HG03439 (cell line): ENCODE results near the gene TAAR5.
"Not testable (repeated sequence)": the region's sequence is repeated elsewhere in the genome, so short reads cannot be mapped to it uniquely, and the experiment has no call there.

Source experiments
- ATAC-seq: cut with Tn5 transposase; IDR thresholded peaks from one replicate; pipeline ENCODE4 v1.9.1; 2021; ENCODE audit warnings: mild to moderate bottlenecking, moderate library complexity; ENCODE audit not compliant: unreplicated experiment

TAAR5 gene, protein sequence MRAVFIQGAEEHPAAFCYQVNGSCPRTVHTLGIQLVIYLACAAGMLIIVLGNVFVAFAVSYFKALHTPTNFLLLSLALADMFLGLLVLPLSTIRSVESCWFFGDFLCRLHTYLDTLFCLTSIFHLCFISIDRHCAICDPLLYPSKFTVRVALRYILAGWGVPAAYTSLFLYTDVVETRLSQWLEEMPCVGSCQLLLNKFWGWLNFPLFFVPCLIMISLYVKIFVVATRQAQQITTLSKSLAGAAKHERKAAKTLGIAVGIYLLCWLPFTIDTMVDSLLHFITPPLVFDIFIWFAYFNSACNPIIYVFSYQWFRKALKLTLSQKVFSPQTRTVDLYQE

DNA sequence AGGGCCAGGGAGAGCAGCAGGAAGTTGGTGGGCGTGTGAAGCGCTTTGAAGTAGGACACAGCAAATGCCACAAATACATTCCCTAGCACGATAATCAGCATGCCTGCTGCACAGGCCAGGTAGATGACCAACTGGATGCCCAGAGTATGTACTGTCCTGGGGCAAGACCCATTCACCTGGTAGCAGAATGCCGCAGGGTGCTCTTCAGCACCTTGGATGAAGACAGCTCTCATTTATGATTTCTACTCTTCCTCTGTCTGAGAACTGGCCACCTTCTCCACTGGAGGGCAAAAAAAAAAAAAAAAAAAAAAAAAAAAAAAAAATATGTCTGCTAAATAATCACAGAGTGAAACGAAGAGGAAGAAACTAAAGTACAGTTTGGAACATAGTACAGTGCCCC, at the start of gene TAAR5:
Gene TAAR5 (minus strand): TSS at position 288 of the 400 bp plus-strand sequence. CDS start 55 bp downstream, at position 233.
- ATAC-seq = no peak

GRCh38 chr6:132637135-132637534, 47.6 kb upstream of the TAAR5 start:
- ATAC-seq = not testable (repeated sequence)

- ATAC-seq = not testable (repeated sequence)
Observed at GRCh38 chr6:132635906-132636305, 46.4 kb upstream of the TAAR5 start.

DNA sequence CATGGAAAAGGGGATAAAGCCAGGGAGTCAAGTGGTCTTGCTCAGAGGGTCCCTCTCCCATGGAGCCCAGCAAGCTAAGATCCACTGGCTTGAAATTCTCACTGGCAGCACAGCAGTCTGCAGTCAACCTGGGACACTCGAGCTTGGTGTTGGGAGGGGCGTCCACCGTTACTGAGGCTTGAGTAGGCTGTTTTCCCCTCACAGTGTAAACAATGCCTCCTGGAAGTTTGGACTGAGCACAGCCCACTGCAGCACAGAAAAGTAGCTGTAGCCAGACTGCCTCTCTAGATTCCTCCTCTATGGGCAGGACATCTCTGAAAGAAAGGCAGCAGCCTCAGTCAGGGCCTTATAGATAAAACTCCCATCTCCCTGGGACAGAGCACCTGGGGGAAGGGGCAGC, 45.7 kb upstream of the TAAR5 start:
- not testable (repeated sequence) for ATAC-seq

- ATAC-seq = no peak
Observed at GRCh38 chr6:132634796-132635195, 45.3 kb upstream of the TAAR5 start.

GRCh38 chr6:132633362-132633761, 43.8 kb upstream of the TAAR5 start:
- no peak for ATAC-seq

DNA sequence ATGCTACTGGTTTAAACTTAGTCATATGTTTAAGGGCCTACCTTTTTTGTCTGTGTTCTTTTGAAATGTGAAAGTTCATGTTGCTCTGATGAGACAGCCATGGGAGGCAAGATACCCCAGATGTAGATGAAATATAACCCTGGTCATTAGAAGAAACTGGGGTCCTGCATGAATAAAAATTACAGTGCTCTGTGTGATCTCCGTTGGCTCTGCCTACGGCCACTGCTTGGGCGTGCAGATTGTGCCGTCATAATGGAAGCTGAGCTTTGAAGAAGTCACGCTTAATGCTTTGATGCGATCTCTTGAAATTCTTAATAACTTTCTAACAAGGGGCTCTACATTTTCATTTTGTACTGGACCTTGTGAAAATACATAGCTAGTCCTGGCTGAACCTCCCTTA, 34.6 kb upstream of the TAAR5 start, which contains the start of gene TAAR2:
Gene TAAR2 (minus strand): TSS at position 101 of the 400 bp plus-strand sequence. CDS start 0 bp downstream, at position 101.
- ATAC-seq = no peak

- no peak for ATAC-seq
Observed at GRCh38 chr6:132623106-132623845, 33.7 kb upstream of the TAAR5 start.

DNA sequence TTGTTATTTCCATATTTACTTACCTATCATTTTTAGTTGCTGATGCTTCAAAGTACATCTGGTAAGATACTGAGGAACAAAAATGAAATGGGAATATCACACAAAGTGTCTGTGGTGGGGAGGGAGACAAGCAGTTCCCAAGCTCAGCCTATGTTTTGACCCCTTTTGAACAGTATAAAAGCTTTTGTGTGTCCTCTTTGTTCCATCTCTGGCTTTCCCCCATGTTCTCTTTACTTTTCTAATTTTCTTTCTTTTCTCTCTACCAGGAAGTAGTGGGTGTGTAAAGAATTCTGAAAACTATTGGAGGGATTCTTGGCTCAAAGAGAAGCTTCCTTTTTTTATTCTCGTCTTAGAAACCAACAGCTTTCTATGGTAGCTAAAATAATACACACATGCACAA, 27.1 kb upstream of the TAAR5 start:
- no peak for ATAC-seq

DNA sequence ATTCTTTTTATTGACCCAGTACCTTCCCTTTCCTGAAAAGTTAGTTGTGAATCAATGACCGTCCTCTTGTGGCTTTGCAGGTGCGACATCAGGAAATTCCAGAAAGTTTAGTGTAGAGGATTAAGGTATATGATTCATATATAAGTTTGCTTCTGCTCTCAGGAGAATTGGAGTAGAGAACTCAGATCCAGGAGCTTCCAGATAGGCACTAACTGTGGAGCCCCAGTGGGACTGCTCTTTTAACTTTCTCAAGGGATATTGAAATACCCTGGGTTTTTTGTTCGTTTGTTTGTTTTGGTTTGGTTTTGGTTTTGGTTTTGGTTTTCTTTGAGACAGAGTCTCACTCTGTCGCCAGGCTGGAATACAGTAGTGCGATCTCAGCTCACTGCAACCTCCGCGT, 25.0 kb upstream of the TAAR5 start:
- peak; percentile 50 for ATAC-seq

GRCh38 chr6:132612449-132613108, 23.0 kb upstream of the TAAR5 start:
- ATAC-seq = no peak

DNA sequence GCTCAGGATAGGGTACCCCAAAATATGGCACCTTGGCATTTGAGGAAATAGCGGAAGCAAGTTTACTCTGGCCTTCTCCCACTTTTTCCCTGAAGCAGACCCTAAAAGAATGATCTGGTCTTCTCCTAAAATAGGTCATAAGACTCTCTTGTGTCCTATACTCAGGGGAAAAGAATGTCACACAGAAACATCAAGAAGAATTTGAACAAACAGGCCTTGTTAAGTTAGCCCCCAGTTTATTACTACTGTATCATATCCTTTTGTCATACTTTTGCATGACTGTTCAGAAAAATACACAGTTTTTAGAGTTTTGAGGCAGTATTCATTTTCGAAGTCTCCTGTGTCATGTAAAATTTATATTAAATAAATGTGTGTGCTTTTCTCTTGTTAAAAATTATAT, 22.1 kb upstream of the TAAR5 start:
- ATAC-seq = no peak

- ATAC-seq = no peak
Observed at GRCh38 chr6:132607544-132608233, 18.1 kb upstream of the TAAR5 start.

GRCh38 chr6:132604635-132605152, 15.2 kb upstream of the TAAR5 start:
- ATAC-seq = no peak

DNA sequence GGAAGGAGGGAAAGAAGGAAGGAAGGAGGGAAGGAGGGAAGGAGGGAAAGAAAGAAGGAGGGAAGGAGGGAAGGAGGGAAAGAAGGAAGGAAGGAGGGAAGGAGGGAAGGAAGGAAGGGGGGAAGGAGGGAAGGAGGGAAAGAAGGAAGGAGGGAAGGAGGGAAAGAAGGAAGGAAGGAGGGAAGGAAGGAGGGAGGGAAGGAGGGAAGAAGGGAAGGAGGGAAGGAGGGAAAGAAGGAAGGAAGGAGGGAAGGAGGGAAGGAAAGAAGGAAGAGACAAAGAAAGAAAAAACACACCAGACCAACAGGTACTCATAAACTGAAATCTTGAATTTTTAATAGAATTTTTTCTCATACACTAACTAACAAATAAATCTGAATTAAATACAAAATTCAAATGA, 11.4 kb upstream of the TAAR5 start:
- ATAC-seq = not testable (repeated sequence)

- ATAC-seq = peak; percentile 66
Observed at GRCh38 chr6:132598473-132598872, 8.9 kb upstream of the TAAR5 start.

DNA sequence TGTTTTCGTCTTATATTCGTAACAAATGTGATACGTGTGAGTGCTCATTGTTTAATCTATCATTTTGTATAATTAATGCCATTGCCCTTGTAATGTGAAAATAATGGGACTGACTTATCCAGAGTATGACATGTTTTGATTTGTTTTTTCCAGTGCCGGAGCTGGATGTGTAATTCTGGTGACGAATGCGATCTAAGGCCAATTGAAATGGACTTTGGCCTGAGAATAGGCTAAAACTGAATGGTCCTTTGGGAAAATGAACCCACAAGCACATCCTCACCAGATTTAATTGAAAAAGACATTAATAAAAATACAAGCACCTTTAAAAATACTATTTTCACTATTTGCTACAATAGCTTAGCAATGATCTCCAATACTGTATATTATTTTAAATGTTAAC, 6.7 kb upstream of the TAAR5 start:
- ATAC-seq = no peak

GRCh38 chr6:132592855-132593254, 3.3 kb upstream of the TAAR5 start:
- no peak for ATAC-seq

DNA sequence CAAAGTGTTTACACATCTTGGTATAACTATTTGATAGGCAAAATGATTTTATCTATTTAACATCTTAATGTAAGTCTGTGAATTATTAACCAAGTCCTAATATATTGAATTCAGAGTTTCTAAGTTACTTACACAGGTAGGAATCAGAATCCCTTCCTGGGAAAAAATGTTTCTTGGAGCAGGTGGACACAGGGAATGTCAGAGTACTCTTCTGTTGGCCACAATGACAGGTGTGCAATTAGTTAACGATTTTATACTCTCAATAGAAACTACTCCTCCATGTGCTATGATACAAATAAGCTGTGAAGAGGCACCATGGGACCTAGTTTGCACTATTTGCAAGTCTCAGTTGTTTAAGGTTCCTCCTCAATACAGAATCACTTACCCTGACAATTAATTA, 821 bp upstream of the TAAR5 start:
- ATAC-seq = no peak

GRCh38 chr6:132587424-132587823, 2.1 kb downstream of the TAAR5 start:
- ATAC-seq = no peak

DNA sequence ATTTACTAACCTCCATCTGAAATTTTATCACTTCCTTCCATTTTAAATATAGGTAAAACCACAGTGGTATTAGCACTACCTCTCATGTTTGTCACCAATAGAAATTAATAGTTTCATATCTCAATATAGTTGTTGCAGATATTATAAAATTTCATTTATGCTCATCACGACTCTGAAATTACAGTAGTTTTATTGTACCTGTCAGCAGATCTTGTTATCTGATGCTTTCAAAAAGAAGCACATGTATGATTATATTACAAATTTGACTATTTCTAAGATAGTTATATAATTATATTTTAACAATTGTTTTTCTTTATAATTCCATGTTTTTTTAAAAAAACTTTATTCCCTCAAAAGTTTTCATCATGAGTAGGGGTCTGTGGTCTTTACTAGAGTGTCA, 4.8 kb downstream of the TAAR5 start:
- no peak for ATAC-seq
